ENCODE measurements around the gene DDC.

DDC gene

GRCh38 chr7:50422858-50423257, 142.3 kb downstream of the DDC start:
- in situ Hi-C loops (cut with HindIII; ENCODE audit: low sequenced_read_pairs) = no loop called here

DNA sequence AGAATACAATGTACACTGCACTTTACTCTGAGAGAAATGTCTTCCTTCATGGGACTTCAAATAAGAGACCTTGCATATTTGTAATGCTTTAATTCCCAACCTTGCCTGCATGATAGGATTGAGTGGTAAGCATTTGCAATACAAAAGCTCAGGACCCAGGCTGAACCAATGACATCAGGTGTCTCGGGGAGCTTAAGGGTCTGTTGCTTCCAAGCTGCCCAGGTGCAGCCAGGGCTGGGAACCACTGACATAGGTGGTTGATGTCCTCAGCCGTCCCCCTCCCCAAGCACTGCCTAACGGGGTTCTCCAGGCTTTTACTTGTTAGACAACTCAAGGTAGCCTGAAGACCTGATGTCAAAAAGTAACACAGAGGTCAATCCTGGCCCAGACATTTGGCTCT, 144.2 kb downstream of the DDC start:
- in situ Hi-C loops (cut with HindIII; ENCODE audit: low sequenced_read_pairs) = no loop called here

DNA sequence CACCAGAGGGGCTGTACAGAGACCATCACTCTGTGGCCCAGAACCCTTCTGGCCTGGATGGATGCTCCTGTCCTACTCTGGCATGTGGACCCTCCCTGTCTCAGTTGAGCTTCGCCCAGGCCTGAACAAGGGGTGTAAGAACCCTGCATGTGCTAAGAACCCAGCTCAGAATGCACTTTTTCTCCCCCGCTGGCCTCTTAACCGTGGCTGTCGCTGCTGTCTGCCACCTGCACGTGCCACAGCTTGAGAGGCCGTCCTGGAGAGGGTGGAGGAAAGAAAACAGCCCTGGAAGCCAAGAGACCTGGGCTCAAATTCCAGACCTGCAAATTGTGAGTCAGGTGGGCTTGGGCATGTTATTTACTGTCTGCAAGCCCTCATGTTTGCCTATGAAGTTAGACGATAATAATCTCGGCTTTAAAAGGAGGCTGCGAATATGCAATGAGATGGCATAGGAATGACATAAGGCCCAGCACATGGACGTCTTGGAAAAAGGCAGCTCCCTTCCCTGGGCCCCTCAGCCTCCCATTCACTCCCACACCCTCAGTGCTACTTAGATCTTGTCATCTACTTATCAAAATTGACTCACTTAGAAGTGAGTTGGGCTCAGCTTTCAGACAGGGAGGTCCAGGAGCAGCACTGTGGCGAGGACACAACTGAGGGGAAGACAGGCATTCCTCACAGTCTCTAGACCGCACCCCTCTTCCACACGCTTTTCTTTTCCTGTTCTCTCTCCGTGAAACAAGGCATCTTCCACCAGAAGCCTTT, 146.5 kb downstream of the DDC start:
- in situ Hi-C loops (cut with HindIII; ENCODE audit: low sequenced_read_pairs) = no loop called here

- in situ Hi-C loops (cut with HindIII; ENCODE audit: low sequenced_read_pairs) = no loop called here
Observed at GRCh38 chr7:50418086-50418515, 147.1 kb downstream of the DDC start.

GRCh38 chr7:50416527-50417182, 148.6 kb downstream of the DDC start:
- in situ Hi-C loops (cut with HindIII; ENCODE audit: low sequenced_read_pairs) = no loop called here

- in situ Hi-C loops (cut with HindIII; ENCODE audit: low sequenced_read_pairs) = no loop called here
Observed at GRCh38 chr7:50415844-50416364, 149.3 kb downstream of the DDC start.

- in situ Hi-C loops (cut with HindIII; ENCODE audit: low sequenced_read_pairs) = loop anchor here (5.0 kb wide), 1 partner anchor 66 kb away; no protein-coding TSS in a partner anchor
Observed at GRCh38 chr7:50413561-50413960, 151.6 kb downstream of the DDC start.

DNA sequence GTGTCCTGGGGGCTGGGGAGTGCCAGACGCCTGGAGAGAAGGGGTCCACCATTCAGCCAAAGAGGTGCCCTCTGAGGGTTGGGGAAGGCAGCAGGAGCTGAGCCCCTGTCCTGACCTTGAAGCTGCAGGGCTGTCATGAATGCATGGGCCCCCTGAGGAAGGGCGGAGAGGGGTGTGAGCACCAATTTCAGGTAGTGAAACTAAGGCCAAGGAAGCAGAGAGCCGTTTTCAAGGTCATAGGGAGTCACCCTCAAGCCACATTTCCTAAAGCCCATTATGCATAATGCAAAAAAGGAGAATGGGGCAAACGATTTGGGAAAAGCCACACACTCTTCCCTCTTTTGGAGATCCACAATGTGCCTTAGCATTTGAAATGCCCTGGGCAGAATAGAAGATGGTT, 152.2 kb downstream of the DDC start:
- in situ Hi-C loops (cut with HindIII; ENCODE audit: low sequenced_read_pairs) = loop anchor here (5.0 kb wide), 1 partner anchor 66 kb away; no protein-coding TSS in a partner anchor

DNA sequence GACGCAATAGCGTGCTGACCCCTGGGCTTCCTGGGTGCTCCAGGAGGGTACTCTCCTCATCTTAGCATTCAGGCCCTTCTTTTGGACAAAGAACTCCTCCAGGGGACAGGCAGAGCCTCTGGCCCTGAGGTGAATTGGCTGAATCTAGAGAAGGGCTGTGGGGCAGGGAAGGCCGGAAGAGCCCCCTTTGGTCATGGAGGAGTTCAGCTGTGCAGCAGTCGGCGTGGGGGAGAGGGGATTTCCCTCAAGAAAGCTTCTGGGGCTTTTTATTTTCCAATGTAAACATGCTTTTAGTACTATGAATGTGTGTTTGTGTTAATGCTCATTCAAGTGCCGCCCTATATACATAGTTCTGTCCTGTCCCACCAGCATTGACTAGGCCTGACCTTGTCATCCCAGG, 153.9 kb downstream of the DDC start:
- in situ Hi-C loops (cut with HindIII; ENCODE audit: low sequenced_read_pairs) = loop anchor here (5.0 kb wide), 1 partner anchor 64 kb away; no protein-coding TSS in a partner anchor

DNA sequence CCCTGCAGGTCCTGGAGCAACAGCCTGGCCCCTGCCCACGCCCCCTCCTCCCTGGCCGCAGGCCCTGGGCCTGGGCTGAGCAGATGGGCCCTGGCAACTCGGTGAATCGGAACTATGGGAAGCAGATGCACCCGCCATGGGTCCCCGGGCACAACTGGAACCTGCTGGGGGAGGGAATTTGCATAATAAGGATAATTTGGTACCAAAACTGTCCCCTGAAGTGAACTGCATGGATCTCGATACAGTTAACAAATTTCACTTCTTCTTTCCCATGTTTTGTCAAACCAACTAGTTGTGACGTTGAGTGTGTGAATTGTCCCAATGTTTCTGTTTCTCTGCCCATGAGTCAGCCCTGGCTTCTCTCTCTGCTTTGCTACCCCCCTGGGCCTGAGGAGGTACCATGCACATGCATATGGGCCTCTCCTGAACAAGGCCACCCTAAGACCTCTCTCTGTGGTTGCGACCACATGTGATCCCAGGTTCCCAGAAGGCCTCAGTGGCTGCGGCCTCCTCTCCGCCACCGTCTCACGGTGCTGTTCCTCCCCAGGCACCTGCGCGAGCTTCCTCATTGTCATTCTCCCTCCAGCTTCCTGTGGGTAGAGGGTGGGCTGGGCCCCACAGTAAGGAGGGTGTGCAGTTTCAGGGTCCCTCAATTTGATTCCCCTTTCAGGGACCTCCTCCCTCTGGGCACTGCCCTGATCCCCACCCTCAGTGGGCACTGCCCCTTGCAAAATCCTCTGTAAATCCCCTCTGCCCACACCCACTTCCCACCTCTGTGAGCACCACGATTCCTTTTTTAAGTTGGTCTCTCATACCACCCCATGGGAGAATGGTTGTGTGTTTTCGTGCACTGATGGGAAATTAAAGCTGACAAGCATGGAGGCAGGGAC, 155.1 kb downstream of the DDC start:
- in situ Hi-C loops (cut with HindIII; ENCODE audit: low sequenced_read_pairs) = loop anchor here (5.0 kb wide), 1 partner anchor 63 kb away; no protein-coding TSS in a partner anchor

Data from endothelial cell of hepatic sinusoid (primary cell).